CD14-positive monocyte (primary cell): ENCODE data around the gene ZNF695. TPM values are rescaled to one million over a fixed set of nuclear protein-coding genes. Genes with fewer than 3 reads are reported as not detected.
"Not testable (repeated sequence)": the region's sequence is repeated elsewhere in the genome, so short reads cannot be mapped to it uniquely, and the experiment has no call there.

ENCODE experiments used
- DNase-seq, 3 donors: peaks; one replicate each; pipeline ENCODE4 v3.0.0-alpha.2; 2011 to 2022
- H2AFZ ChIP-seq: 2 replicates; pipeline ENCODE4 v1.6.0; 2012; ENCODE audit warnings: mild to moderate bottlenecking, low read depth, low read length, inconsistent platforms; ENCODE audit not compliant: insufficient read depth, poor library complexity, severe bottlenecking
- H3K27ac ChIP-seq, 2 donors: 1 replicate in 1 of 2; 2 replicates in 1 of 2; pipeline ENCODE4 v1.5.1; 2012 to 2013; ENCODE audit warnings: low read length in 2 of 2, control low read depth in 1 of 2, inconsistent platforms in 1 of 2, low read depth in 1 of 2, mild to moderate bottlenecking in 1 of 2
- H3K27me3 ChIP-seq, 2 donors: one replicate each; pipeline versions ENCODE4 v1.6.0 to v1.6.1; 2011 to 2013; ENCODE audit warnings: low read length in 2 of 2; ENCODE audit not compliant: control insufficient read depth in 2 of 2, insufficient read depth in 2 of 2
- H3K36me3 ChIP-seq, 2 donors: replicated peaks in 1 of 2; 1 replicate in 1 of 2; 2 replicates in 1 of 2; pipeline versions ENCODE4 v1.5.1 to v1.6.1; 2012 to 2013; ENCODE audit warnings: low read length in 2 of 2, control low read depth in 1 of 2, inconsistent platforms in 1 of 2, mild to moderate bottlenecking in 1 of 2; ENCODE audit not compliant: insufficient read depth in 2 of 2, control insufficient read depth in 1 of 2
- H3K4me1 ChIP-seq, 2 donors: 1 replicate in 1 of 2; 2 replicates in 1 of 2; pipeline versions ENCODE4 v1.5.1 to v1.6.1; 2012 to 2013; ENCODE audit warnings: low read length in 2 of 2, control low read depth in 1 of 2, inconsistent platforms in 1 of 2, mild to moderate bottlenecking in 1 of 2, moderate library complexity in 1 of 2; ENCODE audit not compliant: insufficient read depth in 2 of 2, control insufficient read depth in 1 of 2
- H3K4me2 ChIP-seq: replicated peaks from 2 replicates; pipeline ENCODE3; 2012; ENCODE audit warnings: low read length, moderate library complexity, mild to moderate bottlenecking; ENCODE audit not compliant: poor library complexity, severe bottlenecking; ENCODE audit errors: extremely low read depth
- H3K4me3 ChIP-seq, 3 experiments: fragments of 200-600 bp in 1 of 3; sonication (generic) in 1 of 3; replicated peaks in 1 of 3; 1 replicate in 2 of 3; 2 replicates in 1 of 3; pipeline ENCODE4 v1.5.1; 2011 to 2013; ENCODE audit warnings: low read length in 3 of 3, mild to moderate bottlenecking in 3 of 3, control low read depth in 2 of 3, low read depth in 2 of 3, inconsistent platforms in 1 of 3, moderate library complexity in 1 of 3
- H3K79me2 ChIP-seq: 2 replicates; pipeline ENCODE4 v1.6.0; 2012; ENCODE audit warnings: mild to moderate bottlenecking, control low read depth, inconsistent platforms, low read length, moderate library complexity; ENCODE audit not compliant: insufficient read depth
- H3K9ac ChIP-seq: 2 replicates; pipeline ENCODE4 v1.6.0; 2017; ENCODE audit warnings: low read length, mild to moderate bottlenecking; ENCODE audit not compliant: insufficient read depth, poor library complexity, severe bottlenecking
- H3K9me3 ChIP-seq, 2 donors: replicated peaks in 1 of 2; 1 replicate in 1 of 2; 2 replicates in 1 of 2; pipeline versions ENCODE4 v1.5.1 to v1.6.1; 2012 to 2013; ENCODE audit warnings: low read length in 2 of 2, control low read depth in 1 of 2; ENCODE audit not compliant: control insufficient read depth in 1 of 2, insufficient read depth in 1 of 2
- H4K20me1 ChIP-seq: 2 replicates; pipeline ENCODE4 v1.6.0; 2012; ENCODE audit warnings: mild to moderate bottlenecking, low read length, control low read depth, moderate library complexity; ENCODE audit not compliant: insufficient read depth
- H3K27ac Mint-ChIP-seq, 7 donors: one replicate each; pipeline ENCODE4 v1.8.0; 2020; ENCODE audit warnings: mild to moderate bottlenecking in 7 of 7, mixed read lengths in 7 of 7, moderate library complexity in 6 of 7, inconsistent platforms in 2 of 7
- H3K27me3 Mint-ChIP-seq, 3 donors: one replicate each; pipeline ENCODE4 v1.8.0; 2021 to 2022; ENCODE audit warnings: low read depth in 3 of 3, mild to moderate bottlenecking in 3 of 3, mixed read lengths in 3 of 3, moderate library complexity in 3 of 3, inconsistent platforms in 1 of 3
- H3K36me3 Mint-ChIP-seq, 2 donors: one replicate each; pipeline ENCODE4 v1.8.0; 2020; ENCODE audit warnings: mixed read lengths in 2 of 2, inconsistent platforms in 1 of 2, mild to moderate bottlenecking in 1 of 2
- H3K4me1 Mint-ChIP-seq: one replicate; pipeline ENCODE4 v1.8.0; 2020; ENCODE audit warnings: mild to moderate bottlenecking, mixed read lengths
- H3K4me3 Mint-ChIP-seq, 2 donors: one replicate each; pipeline ENCODE4 v1.8.0; 2020; ENCODE audit warnings: mild to moderate bottlenecking in 2 of 2, mixed read lengths in 2 of 2, moderate library complexity in 1 of 2
- H3K9me3 Mint-ChIP-seq, 7 donors: one replicate each; pipeline ENCODE4 v1.8.0; 2020 to 2022; ENCODE audit warnings: mixed read lengths in 7 of 7, mild to moderate bottlenecking in 6 of 7, moderate library complexity in 6 of 7, inconsistent platforms in 2 of 7
- CTCF ChIP-seq: fragments of 200-600 bp; IDR thresholded peaks from one replicate; pipeline ENCODE4 v1.8.0; 2022; ENCODE audit warnings: antibody characterized with exemption, mild to moderate bottlenecking
- WGBS: methylation state at CpG from one replicate; pipeline ENCODE4 v1.1.5; 2013; ENCODE audit warnings: missing lambda C conversion rate; ENCODE audit not compliant: insufficient coverage; 5-methylcytosine and 5-hydroxymethylcytosine counted together
- intact Hi-C, 2 donors: fragments of 100-400 bp; cut with micrococcal nuclease; formaldehyde crosslinking; loops; one replicate each; pipeline versions ENCODE4 v1.15.0 to v1.15.1; 2023
- polyA plus RNA-seq, 3 donors: library from polyadenylated mRNA; depleted of rRNA in 1 of 3; unstranded in 2 of 3; stranded (reverse) in 1 of 3; fragments of 300-500 nt in 2 of 3; fragments of >200 nt in 1 of 3; fragmentation: Illumina TruSeq in 2 of 3; gene quantifications; 1 replicate in 2 of 3; 2 replicates in 1 of 3; pipeline ENCODE4 v1.2.3, GENCODE V29; 2012 to 2021

Gene ZNF695
- polyA plus RNA-seq, 3 donors, result 0.18 TPM; not detected in 2

GRCh38 chr1:247013391-247013790, 5.5 kb upstream of the ZNF695 start:
- Mint-ChIP-seq H3K4me3 (no peak overlapping the region), H3K36me3 (no peaks in the 10 kb centered on the region), H3K27ac (no peak overlapping the region), H3K27me3 (peaks cover 1 to 8% (median 6%) of the 10 kb centered on the region in 3 donors), H3K4me1 (peaks cover under 1% of the 10 kb centered on the region), H3K9me3 (peaks cover 10 to 67% (median 58%) of the 10 kb centered on the region in 7 donors)
- peaks cover under 1 to 1% of the 10 kb centered on the region in 2 donors for H3K4me1 ChIP-seq
- TF ChIP-seq CTCF, result no peak
- intact Hi-C loops, result no loop called here
- H3K27me3 ChIP-seq, result no peaks in the 10 kb centered on the region
- H3K4me3 ChIP-seq, result no peak overlapping the region
- no CpG with 5 or more reads among the region's 6 CpGs for WGBS
- H3K27ac ChIP-seq, result no peak overlapping the region
- no peak overlapping the region for H3K4me2 ChIP-seq
- peaks cover 0 to 44% of the 10 kb centered on the region in 2 donors for H3K9me3 ChIP-seq
- H2AFZ ChIP-seq, result no peak overlapping the region
- H3K36me3 ChIP-seq, result no peaks in the 10 kb centered on the region
- H3K9ac ChIP-seq, result no peak overlapping the region
- no peaks in the 10 kb centered on the region for H3K79me2 ChIP-seq
- no peak for DNase-seq
- no peaks in the 10 kb centered on the region for H4K20me1 ChIP-seq

- H3K4me3 Mint-ChIP-seq, result peak overlapping the region; percentile 99
- peaks cover 16% of the 10 kb centered on the region for H3K4me1 Mint-ChIP-seq
- Histone ChIP-seq H2AFZ (peak overlapping the region; percentile 92), H3K79me2 (no peaks in the 10 kb centered on the region), H3K4me1 (peaks cover 11 to 19% of the 10 kb centered on the region in 2 donors), H3K4me2 (peak overlapping the region; percentile 89), H3K36me3 (no peaks in the 10 kb centered on the region), H3K9ac (no peak overlapping the region), H3K27ac (no peak overlapping the region), H3K9me3 (peaks cover 17 to 40% of the 10 kb centered on the region in 2 donors), H3K4me3 (peak overlapping the region in 2 of 3 experiments; percentile 50 to 79), H3K27me3 (peaks cover 0 to 4% of the 10 kb centered on the region in 2 donors), H4K20me1 (no peaks in the 10 kb centered on the region)
- peaks cover 19 to 36% (median 26%) of the 10 kb centered on the region in 3 donors for H3K27me3 Mint-ChIP-seq
- H3K36me3 Mint-ChIP-seq, result peaks cover 5% of the 10 kb centered on the region in 2 donors
- peaks cover 20 to 80% (median 69%) of the 10 kb centered on the region in 7 donors for H3K9me3 Mint-ChIP-seq
- no peak for DNase-seq
- WGBS, result 92% methylated on average over 7 of the region's 13 CpGs
- peak overlapping the region in 3 of 7 donors; percentile 5 to 60 (median 40) for H3K27ac Mint-ChIP-seq
- TF ChIP-seq CTCF, result no peak
- intact Hi-C loops, result loop anchor here in 1 of 2 donors (10.0 kb wide), 1 partner anchor 74 kb away; the partner anchor contains the start of gene AHCTF1
Observed at GRCh38 chr1:247008406-247008799, 546 bp upstream of the ZNF695 start.

- H3K36me3 ChIP-seq, H3K27ac Mint-ChIP-seq, H3K79me2 ChIP-seq, H3K27ac ChIP-seq, H3K36me3 Mint-ChIP-seq, H3K4me2 ChIP-seq, H4K20me1 ChIP-seq, H3K4me3 ChIP-seq, H3K4me3 Mint-ChIP-seq, DNase-seq, H3K9ac ChIP-seq, H3K27me3 ChIP-seq, H2AFZ ChIP-seq: not testable (repeated sequence)
- H3K9me3 ChIP-seq, result peaks cover 30 to 53% of the 10 kb centered on the region in 2 donors
- H3K27me3 Mint-ChIP-seq, result peaks cover 18 to 34% (median 24%) of the 10 kb centered on the region in 3 donors
- no CpG with 5 or more reads among the region's 6 CpGs for WGBS
- H3K4me1 Mint-ChIP-seq, result peaks cover 16% of the 10 kb centered on the region
- intact Hi-C loops, result loop anchor here in 1 of 2 donors (10.0 kb wide), 1 partner anchor 69 kb away; the partner anchor contains the start of gene AHCTF1
- peaks cover 32 to 79% (median 72%) of the 10 kb centered on the region in 7 donors for H3K9me3 Mint-ChIP-seq
- peaks cover 11 to 19% of the 10 kb centered on the region in 2 donors for H3K4me1 ChIP-seq
Observed at GRCh38 chr1:247004081-247004480, 3.8 kb downstream of the ZNF695 start.
